Activated CD8-positive, alpha-beta memory T cell treated with anti-CD3 and anti-CD28 coated beads, Interleukin-2, amount 50 U/mL, for 4 hours (primary cell): ENCODE results near the gene SMARCC1.

Experiments used
- DNase-seq: peaks from one replicate; pipeline ENCODE4 v3.0.0-alpha.2; 2020

Gene SMARCC1

DNA sequence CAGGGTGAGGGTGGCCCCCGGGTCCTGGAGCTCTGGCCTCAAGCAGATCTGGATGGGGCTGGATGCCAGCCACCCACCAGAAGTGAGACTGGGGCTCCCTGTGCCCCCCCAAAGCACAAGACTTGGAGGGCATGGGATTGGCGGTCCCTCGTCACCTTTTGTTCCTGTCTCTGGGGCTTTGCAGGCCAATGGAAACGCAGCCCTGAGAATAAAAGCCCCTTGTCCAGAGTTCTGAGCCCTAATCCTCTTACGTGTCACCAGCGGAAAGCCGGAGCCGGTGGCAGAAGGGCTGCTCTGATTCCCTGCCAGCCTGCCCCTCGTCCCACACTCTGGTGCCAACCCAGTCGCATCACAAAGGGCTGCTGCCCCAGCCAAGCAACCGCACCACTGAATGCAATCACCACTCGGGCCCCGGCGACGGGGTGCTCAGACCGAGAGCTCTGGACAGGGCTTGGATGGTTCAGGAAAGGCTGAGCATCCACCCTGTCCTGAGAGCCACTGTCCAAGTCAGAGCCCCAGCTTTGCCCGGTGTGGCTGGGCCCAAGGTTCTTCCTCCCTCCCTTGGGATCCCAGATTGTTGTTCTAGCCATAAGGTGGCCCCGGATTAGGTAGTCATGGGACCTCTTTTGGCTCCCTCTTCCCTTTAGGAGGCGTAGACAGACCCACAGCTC is 245.3 kb downstream of the SMARCC1 start:
- no peak for DNase-seq
